Panc1 (cell line): ENCODE results near the gene MRPL46. TPM values are rescaled to one million over a fixed set of nuclear protein-coding genes. Genes with fewer than 3 reads are reported as not detected.
A peak's percentile ranks its signal among the peaks of the same experiment; 100 is the strongest.

Experiments
- ATAC-seq: fragments of 200-7000 bp; cut with Tn5 transposase; 2 replicates; pipeline ENCODE4 v1.9.1; 2020; ENCODE audit warnings: mild to moderate bottlenecking, moderate library complexity
- BruUV-seq: library from RNA; stranded (reverse); fragments of 400-500 nt; replicated peaks from 2 replicates; lab custom pipeline; 2021; lab: Mats Ljungman, UMichigan
- CTCF ChIA-PET: fragments of 300-600 bp; sonication (Branson Sonifier 250); formaldehyde crosslinking; loops from one replicate; lab custom pipeline; 2022; ENCODE audit warnings: antibody characterized with exemption; lab: Charles Lee
- POLR2A ChIA-PET: fragments of 300-600 bp; sonication (Branson Sonifier 250); formaldehyde crosslinking; loops from one replicate; lab custom pipeline; 2022; ENCODE audit warnings: antibody characterized with exemption; lab: Charles Lee
- DNase-seq: peaks from one replicate; pipeline ENCODE4 v3.0.0-alpha.2; 2010; ENCODE audit warnings: low read depth, low spot score
- H3K27ac ChIP-seq: 2 replicates; pipeline ENCODE4 v1.5.1; 2011; ENCODE audit warnings: mild to moderate bottlenecking, low read length, inconsistent platforms
- H3K27me3 ChIP-seq: fragments of 200-500 bp; sonication (Bioruptor generic); 2 replicates; pipeline ENCODE4 v1.6.0; 2014; ENCODE audit warnings: low read length, inconsistent platforms; ENCODE audit not compliant: control insufficient read depth, insufficient read depth
- H3K36me3 ChIP-seq: fragments of 200-500 bp; sonication (Bioruptor generic); 2 replicates; pipeline ENCODE4 v1.5.1; 2014; ENCODE audit warnings: inconsistent platforms, mild to moderate bottlenecking, low read length, moderate library complexity; ENCODE audit not compliant: control insufficient read depth, insufficient read depth
- H3K4me1 ChIP-seq: 2 replicates; pipeline ENCODE4 v1.5.1; 2011; ENCODE audit warnings: inconsistent platforms, mild to moderate bottlenecking, low read length, moderate library complexity; ENCODE audit not compliant: control insufficient read depth, insufficient read depth
- H3K4me3 ChIP-seq, 2 experiments: 2 replicates each; pipeline ENCODE4 v1.5.1; 2011 to 2012; ENCODE audit warnings: low read depth in 2 of 2, low read length in 2 of 2, mild to moderate bottlenecking in 2 of 2, inconsistent platforms in 1 of 2, moderate library complexity in 1 of 2
- H3K9me3 ChIP-seq: fragments of 200-500 bp; sonication (Bioruptor generic); 2 replicates; pipeline ENCODE4 v1.5.1; 2014; ENCODE audit warnings: low read depth, mild to moderate bottlenecking, inconsistent platforms, low read length, moderate library complexity; ENCODE audit not compliant: control insufficient read depth, insufficient read depth
- POLR2AphosphoS5 ChIP-seq: IDR thresholded peaks from 2 replicates; pipeline ENCODE4 v1.6.1; 2012; ENCODE audit warnings: mild to moderate bottlenecking, low read depth, low read length, moderate library complexity
- SIN3A ChIP-seq: IDR thresholded peaks from 2 replicates; pipeline ENCODE4 v1.6.1; 2012; ENCODE audit warnings: low read depth, mild to moderate bottlenecking, low read length, moderate library complexity, borderline replicate concordance; ENCODE audit not compliant: insufficient read depth
- TCF7L2 ChIP-seq: IDR thresholded peaks from 2 replicates; pipeline ENCODE4 v1.6.1; 2011; ENCODE audit warnings: mild to moderate bottlenecking, low read depth, low read length, inconsistent platforms
- in situ Hi-C: cut with HindIII; loops from 2 replicates; pipeline ENCODE4 v1.10.0; 2016; ENCODE audit warnings: low sequenced_read_pairs, low pct_unique_long_range_greater_than_20kb
- intact Hi-C: fragments of 100-400 bp; cut with micrococcal nuclease; formaldehyde crosslinking; loops from one replicate; pipeline ENCODE4 v1.10.0; 2022; ENCODE audit not compliant: unreplicated experiment
- total RNA-seq: library from RNA; stranded (reverse); gene quantifications from one replicate; pipeline ENCODE4 v1.2.1, GENCODE V29; 2021; ENCODE audit not compliant: unreplicated experiment
- TF ChIP-seq, protein P1 (sequence below), 2 experiments: IDR thresholded peaks; 2 replicates each; pipeline ENCODE4 v1.6.1; 2011 to 2012; ENCODE audit warnings: low read depth in 2 of 2, control low read depth in 1 of 2, low read length in 1 of 2, mild to moderate bottlenecking in 1 of 2, moderate library complexity in 1 of 2; ENCODE audit not compliant: insufficient read depth in 1 of 2
- TF ChIP-seq, protein P2 (sequence below): fragments of 450-650 bp; IDR thresholded peaks from 2 replicates; pipeline ENCODE4 v1.5.1; 2017; ENCODE audit warnings: mild to moderate bottlenecking

Gene MRPL46
- total RNA-seq, 1 experiment from 2014 or later = 31.3 TPM

- no peak for DNase-seq
- no peak for TF ChIP-seq TCF7L2
- no TSS peak for BruUV-seq
- intact Hi-C loops (loop anchor here (5.0 to 10.0 kb wide), 3 partner anchors 119 to 1539 kb away; no protein-coding TSS in a partner anchor), in situ Hi-C loops (no loop called here)
- ChIA-PET POLR2A (no interaction called here), CTCF (no interaction called here)
- Histone ChIP-seq H3K36me3 (no peaks in the 10 kb centered on the region), H3K4me3 (no peak overlapping the region), H3K27ac (no peak overlapping the region), H3K9me3 (no peaks in the 10 kb centered on the region), H3K27me3 (peaks cover 3% of the 10 kb centered on the region; the same call in 1 of the 2 replicates), H3K4me1 (no peaks in the 10 kb centered on the region)
- no peak for ATAC-seq
Observed at GRCh38 chr15:88454236-88454635, 13.0 kb downstream of the MRPL46 start.

GRCh38 chr15:88453651-88454050 lies 13.5 kb downstream of the MRPL46 start:
- POLR2A ChIA-PET = no interaction called here
- Histone ChIP-seq H3K4me1 (no peaks in the 10 kb centered on the region), H3K36me3 (no peaks in the 10 kb centered on the region), H3K4me3 (no peak overlapping the region), H3K27ac (no peak overlapping the region), H3K27me3 (peaks cover 3% of the 10 kb centered on the region; the same call in 1 of the 2 replicates), H3K9me3 (no peaks in the 10 kb centered on the region)
- BruUV-seq = no TSS peak
- intact Hi-C loops = loop anchor here (5.0 to 10.0 kb wide), 3 partner anchors 119 to 1539 kb away; no protein-coding TSS in a partner anchor
- ATAC-seq (no peak), DNase-seq (no peak)
- CTCF ChIA-PET = interaction anchor here (0.5 kb wide), 1 partner anchor 120 kb away, joined by 8 read pairs; no protein-coding TSS in a partner anchor
- TF ChIP-seq, protein P1, sequence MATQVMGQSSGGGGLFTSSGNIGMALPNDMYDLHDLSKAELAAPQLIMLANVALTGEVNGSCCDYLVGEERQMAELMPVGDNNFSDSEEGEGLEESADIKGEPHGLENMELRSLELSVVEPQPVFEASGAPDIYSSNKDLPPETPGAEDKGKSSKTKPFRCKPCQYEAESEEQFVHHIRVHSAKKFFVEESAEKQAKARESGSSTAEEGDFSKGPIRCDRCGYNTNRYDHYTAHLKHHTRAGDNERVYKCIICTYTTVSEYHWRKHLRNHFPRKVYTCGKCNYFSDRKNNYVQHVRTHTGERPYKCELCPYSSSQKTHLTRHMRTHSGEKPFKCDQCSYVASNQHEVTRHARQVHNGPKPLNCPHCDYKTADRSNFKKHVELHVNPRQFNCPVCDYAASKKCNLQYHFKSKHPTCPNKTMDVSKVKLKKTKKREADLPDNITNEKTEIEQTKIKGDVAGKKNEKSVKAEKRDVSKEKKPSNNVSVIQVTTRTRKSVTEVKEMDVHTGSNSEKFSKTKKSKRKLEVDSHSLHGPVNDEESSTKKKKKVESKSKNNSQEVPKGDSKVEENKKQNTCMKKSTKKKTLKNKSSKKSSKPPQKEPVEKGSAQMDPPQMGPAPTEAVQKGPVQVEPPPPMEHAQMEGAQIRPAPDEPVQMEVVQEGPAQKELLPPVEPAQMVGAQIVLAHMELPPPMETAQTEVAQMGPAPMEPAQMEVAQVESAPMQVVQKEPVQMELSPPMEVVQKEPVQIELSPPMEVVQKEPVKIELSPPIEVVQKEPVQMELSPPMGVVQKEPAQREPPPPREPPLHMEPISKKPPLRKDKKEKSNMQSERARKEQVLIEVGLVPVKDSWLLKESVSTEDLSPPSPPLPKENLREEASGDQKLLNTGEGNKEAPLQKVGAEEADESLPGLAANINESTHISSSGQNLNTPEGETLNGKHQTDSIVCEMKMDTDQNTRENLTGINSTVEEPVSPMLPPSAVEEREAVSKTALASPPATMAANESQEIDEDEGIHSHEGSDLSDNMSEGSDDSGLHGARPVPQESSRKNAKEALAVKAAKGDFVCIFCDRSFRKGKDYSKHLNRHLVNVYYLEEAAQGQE (IDR thresholded peaks at IDR 0.05; ENCODE audit: insufficient read depth in 1 of 2, low read depth in 2 of 2, low read length in 1 of 2) = no peak
- TF ChIP-seq, protein P2, sequence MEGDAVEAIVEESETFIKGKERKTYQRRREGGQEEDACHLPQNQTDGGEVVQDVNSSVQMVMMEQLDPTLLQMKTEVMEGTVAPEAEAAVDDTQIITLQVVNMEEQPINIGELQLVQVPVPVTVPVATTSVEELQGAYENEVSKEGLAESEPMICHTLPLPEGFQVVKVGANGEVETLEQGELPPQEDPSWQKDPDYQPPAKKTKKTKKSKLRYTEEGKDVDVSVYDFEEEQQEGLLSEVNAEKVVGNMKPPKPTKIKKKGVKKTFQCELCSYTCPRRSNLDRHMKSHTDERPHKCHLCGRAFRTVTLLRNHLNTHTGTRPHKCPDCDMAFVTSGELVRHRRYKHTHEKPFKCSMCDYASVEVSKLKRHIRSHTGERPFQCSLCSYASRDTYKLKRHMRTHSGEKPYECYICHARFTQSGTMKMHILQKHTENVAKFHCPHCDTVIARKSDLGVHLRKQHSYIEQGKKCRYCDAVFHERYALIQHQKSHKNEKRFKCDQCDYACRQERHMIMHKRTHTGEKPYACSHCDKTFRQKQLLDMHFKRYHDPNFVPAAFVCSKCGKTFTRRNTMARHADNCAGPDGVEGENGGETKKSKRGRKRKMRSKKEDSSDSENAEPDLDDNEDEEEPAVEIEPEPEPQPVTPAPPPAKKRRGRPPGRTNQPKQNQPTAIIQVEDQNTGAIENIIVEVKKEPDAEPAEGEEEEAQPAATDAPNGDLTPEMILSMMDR = no peak
- no peak for TF ChIP-seq SIN3A
- no peak for TF ChIP-seq TCF7L2
- TF ChIP-seq POLR2AphosphoS5 = no peak
- in situ Hi-C loops = no loop called here

DNA sequence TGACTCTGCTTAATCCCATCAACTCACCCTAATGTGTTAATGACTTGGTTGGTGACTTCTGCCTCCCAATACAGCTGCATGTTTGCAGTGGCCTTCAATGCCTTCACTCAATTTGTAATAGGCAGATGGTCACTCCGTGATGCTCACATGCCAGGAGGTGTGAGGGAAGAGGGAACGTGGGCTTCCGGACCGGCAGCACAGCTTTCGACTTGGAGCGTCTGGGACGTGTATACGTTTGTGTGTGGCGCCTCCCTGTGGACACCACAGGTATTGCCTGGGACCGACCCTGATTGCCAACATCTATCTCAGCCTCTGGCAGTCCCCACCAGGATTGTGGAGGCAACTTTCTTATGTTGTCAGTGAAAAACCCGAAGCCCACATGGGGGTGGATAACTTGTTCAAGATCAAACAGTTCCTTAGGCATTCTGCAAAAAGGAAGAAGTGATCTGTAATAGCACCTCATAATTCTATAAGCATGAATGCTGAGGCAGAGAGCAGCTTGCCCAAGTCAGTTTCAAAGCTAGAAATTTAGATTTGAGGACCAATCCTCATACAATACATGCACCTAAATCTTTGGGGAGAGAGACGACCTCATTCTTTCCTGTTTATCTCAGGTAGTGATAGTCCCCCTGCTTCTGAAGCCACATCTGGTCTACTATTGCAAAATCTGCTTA lies 16.9 kb downstream of the MRPL46 start:
- no peak overlapping the region for H3K27ac ChIP-seq
- no TSS peak for BruUV-seq
- H3K27me3 ChIP-seq = peaks cover 3% of the 10 kb centered on the region; the same call in 1 of the 2 replicates
- no peaks in the 10 kb centered on the region for H3K4me1 ChIP-seq
- peaks cover 2% of the 10 kb centered on the region; the same call in 1 of the 2 replicates for H3K9me3 ChIP-seq
- H3K36me3 ChIP-seq = no peaks in the 10 kb centered on the region
- POLR2A ChIA-PET = no interaction called here
- in situ Hi-C loops = no loop called here
- intact Hi-C loops = loop anchor here (5.0 to 10.0 kb wide), 3 partner anchors 115 to 1535 kb away; no protein-coding TSS in a partner anchor
- DNase-seq = peak; percentile 25
- H3K4me3 ChIP-seq = no peak overlapping the region
- peak; percentile 81 for ATAC-seq
- CTCF ChIA-PET = interaction anchor here (0.5 kb wide), 2 partner anchors 17 to 161 kb away, joined by 3 read pairs; partner anchors contain the start of genes MRPL46 and MRPS11
- TF ChIP-seq, protein P1 (IDR thresholded peaks at IDR 0.05; ENCODE audit: insufficient read depth in 1 of 2, low read depth in 2 of 2, low read length in 1 of 2) = no peak
- TF ChIP-seq, protein P2 = peak; percentile 93
- TF ChIP-seq TCF7L2 (no peak), SIN3A (no peak), POLR2AphosphoS5 (no peak)
